Measurements from ENCODE around the gene VHLL. TPM values are rescaled to one million over a fixed set of nuclear protein-coding genes. Genes with fewer than 3 reads are reported as not detected.

Gene VHLL
- total RNA-seq, 1 experiment from 2014 or later = not detected

- H3K4me3 ChIP-seq (ENCODE audit: low read depth, low read length) = no peak overlapping the region
- TF ChIP-seq CTCF (IDR thresholded peaks at IDR 0.05; ENCODE audit: insufficient read depth in 1 of 2, low read depth in 1 of 2, low read length in 1 of 2, severe bottlenecking in 1 of 2, unreplicated experiment in 1 of 2) = no peak
- ChIA-PET CTCF (no interaction called here), POLR2A (interaction anchor here (0.7 kb wide), 2 partner anchors 10 to 1030 kb away, joined by 4 read pairs; no protein-coding TSS in a partner anchor)
- no peaks in the 10 kb centered on the region for H3K9me3 ChIP-seq
- Mint-ChIP-seq H3K9me3 (ENCODE audit: unreplicated experiment) (no peaks in the 10 kb centered on the region), H3K4me3 (ENCODE audit: unreplicated experiment) (no peak overlapping the region), H3K4me1 (ENCODE audit: low read depth, unreplicated experiment) (peaks cover 6% of the 10 kb centered on the region), H3K36me3 (ENCODE audit: insufficient read depth, unreplicated experiment) (peaks cover 53% of the 10 kb centered on the region), H3K27me3 (ENCODE audit: insufficient read depth, unreplicated experiment) (no peaks in the 10 kb centered on the region), H3K27ac (ENCODE audit: unreplicated experiment) (no peak overlapping the region)
- peaks cover 1% of the 10 kb centered on the region; the same call in 1 of the 2 replicates for H3K36me3 ChIP-seq (ENCODE audit: control insufficient read depth, insufficient read depth, low read length)
- no TSS peak for BruUV-seq (replicated peaks)
- intact Hi-C loops (cut with micrococcal nuclease; ENCODE audit: unreplicated experiment) = no loop called here
- H3K4me1 ChIP-seq = peaks cover 8% of the 10 kb centered on the region; the same call in 1 of the 2 replicates
- DNase-seq = no peak
- H3K27me3 ChIP-seq (replicated peaks; ENCODE audit: control insufficient read depth, insufficient read depth, low read length) = no peaks in the 10 kb centered on the region
These were observed 4.1 kb upstream of the VHLL start for GRCh38 chr1:156303241-156303640.

GRCh38 chr1:156295391-156295947, 3.6 kb downstream of the VHLL start, which contains the start of gene GLMP:
TSS of gene GLMP (minus strand) at chr1:156295679. CDS start at chr1:156295645, 34 bp downstream.
- H3K27me3 Mint-ChIP-seq (ENCODE audit: insufficient read depth, unreplicated experiment) = no peaks in the 10 kb centered on the region
- H3K9me3 Mint-ChIP-seq (ENCODE audit: unreplicated experiment) = no peaks in the 10 kb centered on the region
- CTCF ChIA-PET = no interaction called here
- H3K4me1 Mint-ChIP-seq (ENCODE audit: low read depth, unreplicated experiment) = peaks cover 20% of the 10 kb centered on the region
- Histone ChIP-seq H3K9me3 (no peaks in the 10 kb centered on the region), H3K4me3 (ENCODE audit: low read depth, low read length) (peak within 1 kb of the TSS; percentile 40), H3K36me3 (ENCODE audit: control insufficient read depth, insufficient read depth, low read length) (no peaks in the 10 kb centered on the region), H3K4me1 (peaks cover 20% of the 10 kb centered on the region), H3K27me3 (replicated peaks; ENCODE audit: control insufficient read depth, insufficient read depth, low read length) (no peaks in the 10 kb centered on the region)
- POLR2A ChIA-PET = interaction anchor here (0.9 to 1.1 kb wide), 2 partner anchors 11 to 13 kb away, joined by 5 to 7 read pairs; partner anchors contain the start of genes SMG5 and TMEM79
- H3K36me3 Mint-ChIP-seq (ENCODE audit: insufficient read depth, unreplicated experiment) = peaks cover 27% of the 10 kb centered on the region
- peak in 1 of 2 experiments; percentile 58 for DNase-seq
- BruUV-seq (replicated peaks) = no TSS peak
- TF ChIP-seq CTCF (IDR thresholded peaks at IDR 0.05; ENCODE audit: insufficient read depth in 1 of 2, low read depth in 1 of 2, low read length in 1 of 2, severe bottlenecking in 1 of 2, unreplicated experiment in 1 of 2) = no peak
- peak within 1 kb of the TSS; percentile 87 for H3K27ac Mint-ChIP-seq (ENCODE audit: unreplicated experiment)
- intact Hi-C loops (cut with micrococcal nuclease; ENCODE audit: unreplicated experiment) = no loop called here
- H3K4me3 Mint-ChIP-seq (ENCODE audit: unreplicated experiment) = peak within 1 kb of the TSS; percentile 83

- Mint-ChIP-seq H3K4me3 (ENCODE audit: unreplicated experiment) (peak overlapping the region; percentile 83), H3K4me1 (ENCODE audit: low read depth, unreplicated experiment) (peaks cover 20% of the 10 kb centered on the region), H3K27ac (ENCODE audit: unreplicated experiment) (no peak overlapping the region), H3K27me3 (ENCODE audit: insufficient read depth, unreplicated experiment) (no peaks in the 10 kb centered on the region), H3K36me3 (ENCODE audit: insufficient read depth, unreplicated experiment) (peaks cover 27% of the 10 kb centered on the region), H3K9me3 (ENCODE audit: unreplicated experiment) (no peaks in the 10 kb centered on the region)
- DNase-seq = no peak
- peaks cover 20% of the 10 kb centered on the region for H3K4me1 ChIP-seq
- no peak for TF ChIP-seq CTCF (IDR thresholded peaks at IDR 0.05; ENCODE audit: insufficient read depth in 1 of 2, low read depth in 1 of 2, low read length in 1 of 2, severe bottlenecking in 1 of 2, unreplicated experiment in 1 of 2)
- POLR2A ChIA-PET = interaction anchor here (0.6 kb wide), 1 partner anchor 10 kb away, joined by 4 read pairs; no protein-coding TSS in a partner anchor
- H3K4me3 ChIP-seq (ENCODE audit: low read depth, low read length) = no peak overlapping the region
- CTCF ChIA-PET = no interaction called here
- no TSS peak for BruUV-seq (replicated peaks)
- no peaks in the 10 kb centered on the region for H3K27me3 ChIP-seq (replicated peaks; ENCODE audit: control insufficient read depth, insufficient read depth, low read length)
- no peaks in the 10 kb centered on the region for H3K9me3 ChIP-seq
- H3K36me3 ChIP-seq (ENCODE audit: control insufficient read depth, insufficient read depth, low read length) = peaks cover under 1% of the 10 kb centered on the region; the same call in 1 of the 2 replicates
- intact Hi-C loops (cut with micrococcal nuclease; ENCODE audit: unreplicated experiment) = no loop called here
These were observed 5.2 kb downstream of the VHLL start for GRCh38 chr1:156293895-156294294.

Measured in Caco-2 (cell line).